ENCODE results near the gene E2F2. TPM values are rescaled to one million over a fixed set of nuclear protein-coding genes. Genes with fewer than 3 reads are reported as not detected.

E2F2 gene
- total RNA-seq, 1 experiment from 2014 or later = 5.1 TPM

GRCh38 chr1:23554481-23555269 lies 23.6 kb upstream of the E2F2 start:
- Histone ChIP-seq H3K23ac (ENCODE audit: insufficient read length, low read depth, low read length) (no peak overlapping the region), H4K8ac (replicated peaks; ENCODE audit: insufficient read length, low read depth, low read length) (no peak overlapping the region), H3K79me1 (ENCODE audit: insufficient read depth, low read depth, low read length, poor library complexity, severe bottlenecking) (no peaks in the 10 kb centered on the region), H3K4me1 (ENCODE audit: insufficient read depth, low read length) (peaks cover 2% of the 10 kb centered on the region; the same call in 1 of the 2 replicates), H2BK20ac (ENCODE audit: low read depth, low read length, poor library complexity, severe bottlenecking) (no peak overlapping the region), H2AK5ac (ENCODE audit: insufficient read length, low read length) (no peak overlapping the region), H3K9me3 (ENCODE audit: control insufficient read depth, low read depth, low read length) (no peaks in the 10 kb centered on the region), H3K14ac (ENCODE audit: insufficient read depth, low read length) (peak overlapping the region; percentile 82; the same call in 1 of the 2 replicates), H3T11ph (ENCODE audit: low read length) (no peak overlapping the region), H3K27me3 (ENCODE audit: insufficient read depth, low read length) (no peaks in the 10 kb centered on the region), H3K23me2 (ENCODE audit: insufficient read length, low read depth, low read length, poor library complexity, severe bottlenecking) (peaks cover 24% of the 10 kb centered on the region), H2BK15ac (ENCODE audit: low read depth, low read length) (no peak overlapping the region), H4K20me1 (ENCODE audit: control insufficient read depth, insufficient read depth, insufficient read length) (no peaks in the 10 kb centered on the region), H3K79me2 (ENCODE audit: insufficient read depth, low read length) (peaks cover 7% of the 10 kb centered on the region; the same call in 1 of the 2 replicates), H2AFZ (ENCODE audit: low read length) (no peak overlapping the region), H4K91ac (ENCODE audit: insufficient read length, low read depth, low read length) (peak overlapping the region; percentile 42), H3K4ac (ENCODE audit: low read depth, low read length) (no peak overlapping the region; the same call in 1 of the 2 replicates), H2BK5ac (ENCODE audit: insufficient read length, low read length) (no peak overlapping the region), H3K4me2 (ENCODE audit: insufficient read depth, insufficient read length, low read length) (peak overlapping the region; percentile 49), H3K9ac (ENCODE audit: extremely low read depth, insufficient read length, low read length) (peak overlapping the region; percentile 64), H2BK120ac (ENCODE audit: low read depth, low read length, poor library complexity, severe bottlenecking) (no peak overlapping the region), H3K27ac (ENCODE audit: insufficient read length, low read depth, low read length) (peak overlapping the region; percentile 54), H3K18ac (ENCODE audit: insufficient read length, low read depth, low read length) (peak overlapping the region; percentile 59), H2BK12ac (ENCODE audit: insufficient read length, low read depth, low read length) (no peak overlapping the region), H3K56ac (ENCODE audit: insufficient read length, low read depth, low read length) (no peak overlapping the region), H4K5ac (ENCODE audit: insufficient read length, low read depth, low read length) (no peak overlapping the region)
- DNase-seq = peak; percentile 92
- H3K27ac Mint-ChIP-seq = peak overlapping the region; percentile 97 to 99 (median 98)
- H3K9me3 Mint-ChIP-seq = no peaks in the 10 kb centered on the region; a peak in 1 of 5 replicates
- peaks cover 57 to 66% of the 10 kb centered on the region in 2 experiments for H3K4me1 Mint-ChIP-seq
- H3K27me3 Mint-ChIP-seq (ENCODE audit: low read depth) = peaks cover 39% of the 10 kb centered on the region
- peaks cover 11 to 20% (median 13%) of the 10 kb centered on the region in 3 experiments; a peak in 6 of 7 replicates for H3K36me3 Mint-ChIP-seq (ENCODE audit: insufficient read depth in 1 of 3, low read depth in 3 of 3)
- peak; percentile 16; the same call in 1 of the 3 replicates for TF ChIP-seq CTCF (conservative IDR thresholded peaks at IDR 0.05)
- no CpG with 5 or more reads among the region's 81 CpGs for WGBS (ENCODE audit: extremely low coverage, insufficient read length, low lambda C conversion rate)
- peak overlapping the region; percentile 86 to 91 for H3K4me3 Mint-ChIP-seq
